Colonic mucosa (tissue), 4 donors: ENCODE measurements around the gene LIPM. TPM values are rescaled to one million over a fixed set of nuclear protein-coding genes. Genes with fewer than 3 reads are reported as not detected.
A peak's percentile ranks its signal among the peaks of the same experiment; 100 is the strongest.
"Not testable (repeated sequence)": the region's sequence is repeated elsewhere in the genome, so short reads cannot be mapped to it uniquely, and the experiment has no call there.

Experiments
- DNase-seq: peaks from one replicate; pipeline ENCODE4 v3.0.0-alpha.2; 2020
- H3K27ac ChIP-seq: fragments of 200-600 bp; one replicate; pipeline ENCODE4 v1.8.0; 2021
- H3K27me3 ChIP-seq: fragments of 200-600 bp; one replicate; pipeline ENCODE4 v1.8.0; 2021
- H3K36me3 ChIP-seq: fragments of 200-600 bp; one replicate; pipeline ENCODE4 v1.8.0; 2021
- H3K4me1 ChIP-seq: fragments of 200-600 bp; one replicate; pipeline ENCODE4 v1.8.0; 2021; ENCODE audit warnings: mild to moderate bottlenecking
- H3K4me3 ChIP-seq: fragments of 200-600 bp; one replicate; pipeline ENCODE4 v1.8.0; 2021
- H3K9ac ChIP-seq, 2 donors: one replicate each; pipeline ENCODE4 v1.7.0; 2013; ENCODE audit warnings: control low read depth in 2 of 2, low read depth in 2 of 2, low read length in 2 of 2
- H3K9me3 ChIP-seq: fragments of 200-600 bp; one replicate; pipeline ENCODE4 v1.8.0; 2021
- CTCF ChIP-seq: fragments of 200-600 bp; IDR thresholded peaks from one replicate; pipeline ENCODE4 v1.8.0; 2022; ENCODE audit warnings: antibody characterized with exemption, mild to moderate bottlenecking
- intact Hi-C: fragments of 100-400 bp; cut with DNase I; formaldehyde crosslinking; loops from one replicate; pipeline ENCODE4 v1.14.1; 2022
- total RNA-seq, 2 donors: library from RNA; stranded (reverse); fragmentation: NEBNext Ultra II Directional in 1 of 2; extraction: Animal tissue kit (Norgen Biotek cat#: 25700) in 1 of 2; gene quantifications; one replicate each; pipeline ENCODE4 v1.2.1, GENCODE V29; 2021
- donor health status: healthy.
- donor health status: DM: no; HTN: no; CAD: no.
- donor health status: DM: no; HTN: no; CAD: no.

The LIPM gene
- total RNA-seq, 2 donors from 2014 or later: not detected

GRCh38 chr10:88833156-88833555, 30.6 kb downstream of the LIPM start:
- intact Hi-C loops: no loop called here
- DNase-seq: no peak
- Histone ChIP-seq H3K4me1 (no peaks in the 10 kb centered on the region), H3K27ac (no peak overlapping the region), H3K36me3 (no peaks in the 10 kb centered on the region), H3K4me3 (no peak overlapping the region), H3K9me3 (no peaks in the 10 kb centered on the region), H3K9ac (no peak overlapping the region), H3K27me3 (no peaks in the 10 kb centered on the region)
- TF ChIP-seq CTCF: no peak

- Histone ChIP-seq H3K9ac (no peak overlapping the region), H3K4me1 (no peaks in the 10 kb centered on the region), H3K36me3 (no peaks in the 10 kb centered on the region), H3K27me3 (no peaks in the 10 kb centered on the region), H3K4me3 (no peak overlapping the region), H3K27ac (no peak overlapping the region), H3K9me3 (no peaks in the 10 kb centered on the region)
- DNase-seq: no peak
- no peak for TF ChIP-seq CTCF
- intact Hi-C loops: loop anchor here (2.0 kb wide), 1 partner anchor 99 kb away; no protein-coding TSS in a partner anchor
Observed at GRCh38 chr10:88833723-88834122, 31.2 kb downstream of the LIPM start.

GRCh38 chr10:88835096-88835909, 32.8 kb downstream of the LIPM start:
- peak; percentile 75 for TF ChIP-seq CTCF
- Histone ChIP-seq H3K4me3 (no peak overlapping the region), H3K4me1 (no peaks in the 10 kb centered on the region), H3K36me3 (no peaks in the 10 kb centered on the region), H3K9me3 (no peaks in the 10 kb centered on the region), H3K27me3 (no peaks in the 10 kb centered on the region), H3K9ac (no peak overlapping the region), H3K27ac (no peak overlapping the region)
- intact Hi-C loops: loop anchor here (2.0 kb wide), 1 partner anchor 97 kb away; no protein-coding TSS in a partner anchor
- peak; percentile 95 for DNase-seq

- TF ChIP-seq CTCF: no peak
- no peaks in the 10 kb centered on the region for H3K27me3 ChIP-seq
- no peaks in the 10 kb centered on the region for H3K36me3 ChIP-seq
- H3K4me1 ChIP-seq: no peaks in the 10 kb centered on the region
- H3K9ac ChIP-seq: no peak overlapping the region
- H3K4me3 ChIP-seq: no peak overlapping the region
- no peak for DNase-seq
- H3K27ac ChIP-seq: no peak overlapping the region
- no peaks in the 10 kb centered on the region for H3K9me3 ChIP-seq
- intact Hi-C loops: loop anchor here (2.0 kb wide), 2 partner anchors 29 to 97 kb away; no protein-coding TSS in a partner anchor
Observed at GRCh38 chr10:88835910-88836221, 33.3 kb downstream of the LIPM start.

GRCh38 chr10:88837632-88838031, 35.1 kb downstream of the LIPM start:
- H3K9ac ChIP-seq, H3K4me1 ChIP-seq, H3K4me3 ChIP-seq, H3K36me3 ChIP-seq, DNase-seq, H3K9me3 ChIP-seq, H3K27ac ChIP-seq, H3K27me3 ChIP-seq: not testable (repeated sequence)
- intact Hi-C loops: loop anchor here (2.0 kb wide), 1 partner anchor 27 kb away; no protein-coding TSS in a partner anchor

- no peak for TF ChIP-seq CTCF
- Histone ChIP-seq H3K4me3 (no peak overlapping the region), H3K4me1 (no peaks in the 10 kb centered on the region), H3K9me3 (no peaks in the 10 kb centered on the region), H3K27me3 (no peaks in the 10 kb centered on the region), H3K9ac (no peak overlapping the region), H3K36me3 (no peaks in the 10 kb centered on the region), H3K27ac (no peak overlapping the region)
- intact Hi-C loops: no loop called here
- no peak for DNase-seq
Observed at GRCh38 chr10:88838766-88839350, 36.3 kb downstream of the LIPM start.
